ENCODE data around the gene C8G.

The C8G gene

DNA sequence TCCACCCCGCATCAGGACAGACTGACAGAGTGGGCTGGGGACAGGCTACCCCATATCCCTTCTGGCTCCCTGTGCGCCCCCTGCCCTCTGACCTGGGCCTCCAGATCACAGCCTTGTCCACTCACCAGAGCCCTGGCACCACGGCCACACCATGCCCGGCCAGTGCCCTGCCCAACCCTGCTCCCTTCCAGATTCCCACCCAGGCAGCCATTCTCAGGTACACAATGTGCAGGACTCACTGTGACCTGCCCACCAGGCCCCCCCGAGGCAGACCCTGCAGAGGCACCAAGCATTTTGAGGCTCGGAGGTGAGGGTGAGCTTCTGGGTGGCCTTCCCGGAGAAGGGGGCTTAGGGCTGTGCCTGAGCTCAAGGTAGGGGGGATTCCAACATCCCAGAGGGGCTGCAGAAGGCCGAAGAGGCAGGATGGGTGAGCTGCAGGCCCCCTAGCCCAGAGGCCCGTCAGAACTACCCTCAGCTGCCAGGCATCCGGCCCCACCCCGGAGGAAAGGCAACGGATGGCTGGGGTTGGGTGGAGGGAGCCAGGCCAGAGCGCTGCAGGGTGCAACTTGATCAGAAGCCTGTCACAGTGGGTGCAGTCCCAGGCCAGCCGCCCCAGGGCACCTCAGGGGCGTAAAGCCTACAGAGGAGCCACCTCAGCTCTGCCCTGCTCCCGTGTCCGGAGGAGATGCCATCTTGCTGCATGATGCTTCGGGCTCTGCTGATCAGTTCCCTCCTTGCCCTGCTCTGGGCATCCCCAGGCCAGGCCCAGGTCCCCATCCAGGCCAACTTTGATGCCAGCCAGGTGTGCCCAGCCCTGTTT, 37.4 kb downstream of the C8G start, which contains the start of gene LCNL1:
TSS of gene LCNL1 (plus strand) at position 762 of the 820 bp plus-strand sequence. CDS start 594 bp downstream, outside the sequence.
- ATAC-seq (no peak), DNase-seq (no peak)

DNA sequence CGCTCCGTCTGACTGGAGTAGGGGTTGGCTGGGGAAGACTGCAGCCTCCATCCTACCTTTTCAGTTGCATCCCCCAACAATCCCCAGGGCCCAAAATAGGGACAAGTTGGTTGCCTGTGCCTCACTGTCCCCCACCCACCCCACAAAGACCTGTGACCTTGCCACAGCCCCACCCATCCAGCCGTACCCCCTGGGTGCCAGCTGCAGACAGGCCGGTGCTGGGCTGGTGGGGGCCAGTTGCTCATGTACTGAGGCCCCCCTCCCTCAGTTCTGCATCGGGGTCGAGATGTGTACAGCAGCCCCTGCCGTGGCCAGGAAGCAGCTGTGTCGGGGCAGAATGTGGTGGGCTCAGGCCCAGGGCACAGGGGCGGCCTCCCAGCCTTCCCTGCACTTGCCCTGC, 38.1 kb downstream of the C8G start:
- ATAC-seq (no peak), DNase-seq (no peak)

DNA sequence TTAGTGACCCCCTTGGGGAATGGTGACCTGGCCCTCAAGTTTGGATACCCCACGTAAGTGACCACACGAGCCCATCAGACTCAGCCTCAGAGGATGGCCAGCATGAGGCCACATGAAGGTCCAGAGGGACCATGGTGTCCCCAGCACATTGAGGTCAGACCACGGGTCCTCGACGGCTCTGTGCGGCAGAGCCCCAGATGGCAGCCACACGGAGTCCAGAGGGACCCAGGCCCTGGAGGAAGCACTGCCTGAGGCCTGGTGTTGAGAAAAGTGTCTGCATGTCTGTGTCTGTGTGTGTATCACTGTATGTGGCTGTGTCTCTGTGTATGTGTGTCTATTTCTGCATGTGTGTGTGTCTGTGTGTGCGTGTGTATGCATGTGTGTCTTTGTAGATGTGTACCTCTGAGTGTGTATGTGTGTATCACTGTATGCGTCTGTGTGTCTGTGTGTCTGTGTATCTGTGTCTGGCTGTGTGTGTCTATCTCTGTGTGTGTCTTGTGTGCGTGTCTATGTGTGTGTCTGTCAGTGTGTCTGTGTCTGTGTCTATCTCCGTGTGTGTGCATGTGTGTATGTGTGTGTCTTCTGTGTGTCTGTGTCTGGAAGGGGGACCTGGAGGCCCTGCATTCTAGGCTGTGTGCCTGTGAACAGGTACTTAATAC, 38.7 kb downstream of the C8G start:
- ATAC-seq, result no peak
- no peak for DNase-seq

DNA sequence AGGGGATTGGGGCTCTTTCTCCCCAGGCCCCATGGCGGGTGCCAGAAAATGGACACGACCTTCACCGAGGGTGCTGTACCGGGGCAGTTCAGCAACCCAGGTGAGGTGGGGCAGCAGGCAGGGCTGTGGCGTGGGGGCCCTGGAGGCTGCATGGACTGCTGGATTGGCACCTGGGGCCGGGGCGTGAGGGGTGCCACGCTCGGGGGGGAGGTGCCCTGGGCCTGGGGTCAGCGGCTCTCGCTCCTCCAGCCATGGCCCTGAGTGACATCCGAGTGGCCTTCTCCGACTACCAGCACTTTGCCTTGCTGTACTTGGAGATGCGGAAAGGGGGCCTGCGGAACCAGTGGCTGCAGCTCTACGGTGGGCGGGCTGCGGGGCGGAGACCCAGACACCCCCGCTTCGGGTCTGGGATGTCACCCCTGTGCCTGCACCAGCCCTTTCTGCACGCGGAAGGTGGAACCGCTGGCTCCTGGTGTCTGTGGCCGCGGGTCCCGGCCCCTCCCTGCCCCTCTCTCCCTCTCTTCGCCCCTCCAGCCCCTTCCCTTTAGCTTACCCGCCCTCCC, 39.5 kb downstream of the C8G start:
- no peak for ATAC-seq
- no peak for DNase-seq

DNA sequence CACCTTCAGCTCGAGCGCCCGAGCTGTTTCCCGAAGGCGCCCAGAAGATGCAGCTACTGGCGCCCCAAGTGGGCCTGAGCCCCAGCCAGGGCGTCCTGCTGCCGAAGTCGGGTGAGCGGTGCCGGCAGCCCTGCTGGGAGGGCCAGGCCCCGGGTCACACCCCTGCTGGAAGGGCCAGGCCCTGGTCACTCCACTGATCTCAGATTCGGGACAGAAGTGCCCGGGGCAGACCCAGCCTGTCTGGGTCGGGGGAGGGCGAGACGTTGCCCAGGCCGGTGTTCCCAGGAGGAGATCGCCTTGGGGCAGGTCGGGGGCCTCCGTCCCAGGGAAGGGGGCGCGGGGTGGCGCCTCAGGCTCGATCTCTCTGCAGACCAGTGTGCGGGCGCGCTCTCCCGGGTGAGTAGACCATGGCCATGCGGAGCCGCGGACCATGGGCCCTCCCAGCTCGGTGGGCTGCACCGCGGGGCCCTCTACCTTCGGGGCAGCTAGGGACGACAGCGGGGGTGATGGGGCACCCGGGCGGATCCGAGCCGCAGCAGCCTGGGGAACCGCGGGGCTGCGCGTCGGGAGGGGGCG, 40.1 kb downstream of the C8G start:
- DNase-seq (no peak), ATAC-seq (no peak)

DNA sequence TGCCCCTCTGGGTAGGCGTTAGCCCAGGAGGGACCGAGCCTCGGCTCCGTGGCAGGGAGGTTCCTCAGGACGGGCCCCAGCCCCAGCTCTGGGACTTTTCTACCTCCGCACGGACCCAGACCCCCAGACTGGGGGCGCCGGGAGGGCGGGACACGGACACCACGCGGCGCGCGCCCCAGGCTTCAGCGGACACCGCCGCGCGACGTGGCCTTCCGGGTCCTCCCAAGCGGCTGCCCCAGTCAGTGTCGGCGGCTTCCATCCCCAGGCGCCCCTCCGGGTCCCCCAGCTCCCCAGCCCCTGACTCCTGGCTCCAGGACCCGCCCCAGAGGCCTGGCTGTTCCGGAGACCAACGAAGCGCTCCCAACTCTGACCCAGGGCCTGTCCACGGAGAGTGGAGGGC, 40.8 kb downstream of the C8G start:
- DNase-seq (no peak), ATAC-seq (no peak)

DNA sequence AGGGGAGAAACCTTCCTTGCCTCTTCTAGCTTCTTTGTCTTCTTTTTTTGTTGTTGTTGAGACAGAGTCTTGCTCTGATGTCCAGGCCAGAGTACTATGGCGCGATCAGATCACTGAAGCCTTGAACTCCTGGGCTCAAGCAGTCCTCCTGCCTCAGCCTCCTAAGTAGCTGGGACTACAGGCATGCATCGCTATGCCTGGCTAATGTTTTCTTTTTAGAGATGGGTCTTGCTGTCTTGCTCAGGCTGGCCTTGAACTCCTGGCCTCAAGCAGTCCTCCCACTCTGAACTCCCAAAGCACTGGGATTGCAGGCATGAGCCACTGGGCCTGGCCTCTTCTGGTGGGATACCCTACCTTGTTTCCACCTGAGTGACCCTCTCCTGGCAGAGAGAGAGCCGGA, 43.8 kb downstream of the C8G start:
- no peak for ATAC-seq
- DNase-seq, result no peak

DNA sequence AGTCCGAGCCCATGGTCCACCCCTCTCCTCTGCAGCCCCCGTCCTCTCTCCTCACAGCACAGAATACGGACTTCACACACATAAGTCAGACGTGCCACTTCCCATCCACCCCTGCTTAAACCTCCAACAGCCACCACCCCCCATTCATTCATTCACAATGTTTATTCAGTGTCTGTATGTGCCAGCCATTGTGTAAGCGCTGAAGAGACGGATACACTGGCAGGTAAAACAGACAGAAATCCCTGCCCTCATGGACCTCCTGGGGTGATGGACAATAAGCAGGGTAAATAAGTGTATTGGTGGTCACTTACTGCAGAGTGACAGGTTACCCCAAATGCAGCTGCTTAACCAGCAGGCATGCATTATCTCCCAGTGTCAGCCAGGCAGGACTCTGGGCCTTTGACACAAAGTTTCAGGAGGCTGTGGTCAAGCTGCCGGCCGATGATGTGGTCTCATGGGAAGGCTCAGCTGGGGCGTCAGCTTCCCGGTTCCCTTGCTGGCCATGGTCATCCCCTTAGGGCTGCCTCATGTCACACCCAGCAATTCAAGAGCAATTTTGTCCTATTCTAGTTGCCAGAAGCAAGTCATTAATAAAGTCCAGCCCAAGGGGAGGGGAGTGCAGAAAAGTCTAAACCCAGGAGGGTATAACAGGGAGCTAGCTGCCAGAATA, 45.3 kb downstream of the C8G start:
- ATAC-seq, result no peak
- no peak for DNase-seq

DNA sequence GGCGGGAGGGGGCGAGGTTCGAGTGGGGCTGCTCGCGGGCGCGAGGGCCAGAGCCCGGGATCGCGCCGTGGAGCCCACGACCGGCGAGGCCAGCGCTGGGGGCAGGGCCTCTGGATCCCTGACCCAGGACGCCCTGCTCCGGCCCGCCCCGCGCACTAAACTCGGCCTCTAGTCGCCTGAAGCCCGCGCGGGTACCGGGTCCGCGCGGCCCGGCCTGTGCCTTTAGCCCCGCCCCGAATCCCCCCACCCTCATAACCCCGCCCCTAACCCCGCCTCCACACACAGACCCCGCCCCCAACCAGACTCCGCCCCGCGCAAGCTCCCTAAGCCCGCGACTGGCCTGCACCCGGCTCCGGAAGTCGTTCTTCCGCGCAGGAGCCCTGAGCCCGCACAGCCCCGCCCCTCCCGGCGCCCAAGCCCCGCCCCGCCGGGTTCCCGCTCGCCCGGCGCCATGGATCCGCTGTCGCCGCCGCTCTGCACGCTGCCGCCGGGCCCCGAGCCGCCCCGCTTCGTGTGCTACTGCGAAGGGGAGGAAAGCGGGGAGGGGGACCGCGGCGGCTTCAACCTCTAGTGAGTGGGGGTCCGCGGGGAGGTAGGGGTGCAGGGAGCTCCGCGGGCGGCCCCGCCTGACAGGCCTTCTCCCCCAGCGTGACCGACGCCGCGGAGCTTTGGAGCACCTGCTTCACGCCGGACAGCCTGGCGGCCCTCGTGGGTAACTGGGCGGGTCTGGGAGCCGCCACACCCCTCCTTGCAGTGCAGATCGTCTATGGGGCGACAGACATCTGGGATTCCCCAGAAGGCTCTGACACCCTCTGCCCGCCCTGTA, 47.2 kb downstream of the C8G start, which contains the start of gene PAXX:
TSS of gene PAXX (plus strand) at position 430 of the 826 bp plus-strand sequence. CDS start at position 452, 22 bp downstream.
- ATAC-seq (peak; percentile 84), DNase-seq (peak; percentile 98)

DNA sequence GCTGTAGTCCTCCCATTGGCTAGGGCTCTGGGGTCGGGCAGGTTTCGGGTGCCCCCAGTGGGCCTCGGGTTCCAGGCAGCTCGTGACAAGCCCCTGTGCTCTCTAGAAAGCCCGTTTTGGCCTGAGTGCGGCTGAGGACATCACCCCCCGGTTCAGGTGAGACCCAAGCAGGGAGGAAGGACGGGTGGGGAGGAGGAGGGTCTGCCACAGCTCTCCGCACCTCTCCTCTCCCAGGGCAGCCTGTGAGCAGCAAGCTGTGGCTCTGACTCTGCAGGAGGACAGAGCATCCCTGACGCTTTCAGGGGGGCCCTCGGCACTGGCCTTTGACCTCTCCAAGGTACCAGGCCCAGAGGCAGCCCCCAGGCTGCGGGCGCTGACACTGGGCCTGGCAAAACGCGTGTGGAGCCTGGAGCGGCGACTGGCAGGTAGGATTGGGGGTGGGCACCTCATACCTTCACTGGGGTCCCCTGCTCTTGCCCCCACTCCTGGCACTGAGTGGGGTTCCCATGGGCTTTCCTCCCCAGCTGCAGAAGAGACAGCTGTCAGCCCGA, 47.9 kb downstream of the C8G start:
- ATAC-seq, result no peak

DNA sequence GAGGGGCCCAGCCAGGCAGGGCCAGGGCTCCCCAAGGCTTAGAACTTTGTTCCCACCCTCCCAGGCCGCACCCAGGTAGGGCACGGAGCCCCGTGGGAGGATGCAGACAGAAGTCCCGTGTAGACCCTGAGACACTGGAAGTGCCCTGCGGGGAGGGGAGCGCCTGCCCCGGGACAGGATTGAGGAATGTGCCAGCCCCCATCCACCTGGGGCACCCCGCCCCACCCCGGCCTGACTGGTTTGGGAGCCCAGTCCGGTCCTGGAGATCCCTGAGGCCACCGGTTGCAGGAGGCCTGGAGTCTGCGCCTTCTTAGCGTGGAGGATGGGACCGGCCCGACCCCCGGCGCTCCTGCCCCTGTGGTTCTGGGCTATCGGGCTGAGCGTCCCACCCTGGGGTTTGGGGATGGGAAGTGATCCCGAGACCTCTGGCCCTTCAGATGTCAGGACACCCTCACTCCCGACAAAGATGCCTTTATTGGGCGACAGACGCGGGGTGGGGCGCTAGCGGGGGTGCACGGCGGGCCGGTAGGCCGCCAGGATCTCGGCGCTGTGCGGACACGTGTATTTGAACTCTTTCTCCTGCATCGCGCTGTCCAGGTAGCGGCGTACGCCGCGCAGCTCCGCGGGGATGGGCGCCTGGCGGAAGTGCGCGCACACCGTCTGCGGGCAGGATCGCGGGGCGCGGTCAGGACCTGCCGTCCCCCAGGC, 49.3 kb downstream of the C8G start:
- no peak for DNase-seq
- no peak for ATAC-seq

More for the DNA sequence above, 47.9 kb downstream of the C8G start:
- DNase-seq, result no peak

DNA sequence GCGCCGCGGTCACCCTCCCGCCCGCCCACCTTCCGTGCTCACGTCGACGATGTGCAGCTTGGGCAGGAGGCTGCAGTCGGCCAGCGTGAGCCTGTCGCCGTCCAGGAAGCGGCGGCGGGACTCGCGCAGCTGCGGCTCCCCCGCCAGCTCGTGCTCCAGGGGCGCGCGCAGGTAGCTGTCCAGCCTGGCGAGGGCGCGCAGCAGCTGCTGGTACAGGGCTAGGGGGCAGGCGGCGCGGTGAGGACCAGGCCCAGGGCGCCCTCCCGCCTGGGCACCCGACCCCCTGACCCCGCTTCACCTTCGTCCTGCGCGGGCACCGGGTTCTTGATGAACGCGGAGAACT, 49.8 kb downstream of the C8G start:
- no peak for ATAC-seq
- no peak for DNase-seq

DNA sequence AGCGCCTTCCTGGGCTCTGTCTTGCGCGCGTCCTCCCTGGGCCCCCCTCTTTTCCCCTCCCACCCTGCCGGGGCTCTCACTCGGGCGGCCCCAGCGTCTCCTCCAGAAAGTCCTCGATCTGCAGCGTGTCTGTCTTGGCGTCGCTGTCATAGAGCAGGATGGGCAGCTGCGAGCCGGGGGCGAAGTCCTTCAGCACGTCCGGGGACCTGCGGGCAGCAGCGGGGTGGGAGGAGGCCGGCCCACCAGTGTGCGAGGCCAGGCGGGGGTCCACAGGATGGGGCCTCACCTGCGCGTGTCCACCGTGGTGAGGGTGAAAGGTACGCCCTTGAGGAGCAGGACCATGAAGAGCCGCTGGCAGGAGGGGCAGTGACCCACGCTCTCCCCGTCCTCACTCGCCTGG, 50.3 kb downstream of the C8G start:
- DNase-seq, result no peak
- ATAC-seq, result no peak

DNA sequence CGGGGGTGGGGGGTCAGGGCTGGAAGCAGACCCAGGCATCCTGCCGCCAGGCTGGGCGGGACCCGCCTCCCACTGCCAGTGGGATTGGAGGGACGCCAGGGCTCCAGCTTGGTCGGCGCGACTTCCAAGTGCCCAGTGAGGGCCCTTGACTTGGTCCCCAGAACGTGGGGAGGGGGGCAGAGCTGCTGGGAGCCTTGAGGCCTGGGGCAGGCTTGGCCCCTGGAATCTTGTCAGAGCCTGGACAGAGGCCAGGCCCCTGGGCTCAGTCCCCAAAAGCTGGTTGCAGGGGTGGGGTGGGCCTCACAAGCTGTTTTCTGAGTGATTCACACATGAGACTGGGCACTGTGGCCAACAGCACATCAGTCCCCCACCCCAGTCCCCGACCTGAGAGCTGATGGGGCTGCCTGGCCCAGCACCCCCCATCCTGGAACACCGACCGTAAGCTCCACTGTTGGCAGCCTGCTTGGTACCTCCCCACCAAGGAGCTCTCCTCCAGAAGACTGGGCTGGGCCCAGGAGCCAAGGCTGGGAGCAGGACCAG, 50.8 kb downstream of the C8G start:
- DNase-seq (no peak), ATAC-seq (no peak)
